Sigmoid colon (tissue), 7 donors: ENCODE data around the gene LAMA4. TPM values are rescaled to one million over a fixed set of nuclear protein-coding genes. Genes with fewer than 3 reads are reported as not detected.

Experiments
- DNase-seq: peaks from one replicate; pipeline ENCODE4 v3.0.0-alpha.2; 2019
- H3K27ac ChIP-seq, 4 donors: fragments of 200-600 bp; sonication (generic); one replicate each; pipeline ENCODE4 v1.5.1; 2016 to 2019; ENCODE audit warnings: mild to moderate bottlenecking in 1 of 4
- H3K27me3 ChIP-seq, 3 donors: fragments of 200-600 bp; sonication (generic); one replicate each; pipeline ENCODE4 v1.5.1; 2019; ENCODE audit warnings: mild to moderate bottlenecking in 1 of 3
- H3K36me3 ChIP-seq, 4 donors: fragments of 200-600 bp; sonication (generic); one replicate each; pipeline ENCODE4 v1.5.1; 2016 to 2019
- H3K4me1 ChIP-seq, 4 donors: fragments of 200-600 bp; sonication (generic); one replicate each; pipeline ENCODE4 v1.5.1; 2017 to 2019
- H3K4me3 ChIP-seq, 4 donors: fragments of 200-600 bp; sonication (generic); one replicate each; pipeline ENCODE4 v1.5.1; 2017 to 2019; ENCODE audit warnings: mild to moderate bottlenecking in 2 of 4, moderate library complexity in 1 of 4
- H3K9me3 ChIP-seq, 4 donors: fragments of 200-600 bp in 3 of 4; sonication (generic) in 3 of 4; one replicate each; pipeline versions ENCODE4 v1.5.1 to v1.6.1; 2013 to 2019
- EP300 ChIP-seq, 4 donors: sonication (generic); formaldehyde crosslinking; IDR thresholded peaks; one replicate each; pipeline ENCODE4 v1.6.1; 2017; ENCODE audit warnings: antibody characterized with exemption in 4 of 4
- POLR2A ChIP-seq, 2 donors: fragments of 450-650 bp; IDR thresholded peaks; one replicate each; pipeline ENCODE4 v1.6.1; 2016; ENCODE audit warnings: antibody characterized with exemption in 2 of 2, mild to moderate bottlenecking in 2 of 2, moderate library complexity in 2 of 2
- POLR2AphosphoS5 ChIP-seq, 4 donors: sonication (generic); formaldehyde crosslinking; IDR thresholded peaks; one replicate each; pipeline ENCODE4 v1.6.1; 2017; ENCODE audit warnings: antibody characterized with exemption in 4 of 4
- WGBS, 2 donors: extraction: QIAGEN DNeasy Blood & Tissue Kit; methylation state at CpG; one replicate each; pipeline ENCODE4 v1.1.7; 2013; 5-methylcytosine and 5-hydroxymethylcytosine counted together
- intact Hi-C: fragments of 100-400 bp; cut with DNase I; formaldehyde crosslinking; loops from one replicate; pipeline ENCODE4 v1.15.1; 2023
- polyA plus RNA-seq, 3 donors: library from polyadenylated mRNA; stranded (reverse); fragments of 200-250 nt; gene quantifications; one replicate each; pipeline ENCODE4 v1.2.3, GENCODE V29; 2013
- total RNA-seq, 4 donors: library from RNA; depleted of rRNA; stranded (reverse); fragments of >200 nt; gene quantifications; one replicate each; pipeline ENCODE4 v1.1.0, GENCODE V29; 2016
- TF ChIP-seq, protein P1 (sequence below), 4 experiments: fragments of 450-650 bp in 3 of 4; fragments of 200-600 bp in 1 of 4; IDR thresholded peaks; one replicate each; pipeline ENCODE4 v1.5.1; 2016 to 2019; ENCODE audit warnings: antibody characterized with exemption in 4 of 4, mild to moderate bottlenecking in 3 of 4, moderate library complexity in 2 of 4
- donor health status: healthy with polysubstance abuse.
- donor health status: Bipolar disorder and iron deficiency.
- donor health status: healthy.

Gene LAMA4
- total and polyA plus RNA-seq, 7 donors = 6.9 to 225 (median 95.3) TPM

DNA sequence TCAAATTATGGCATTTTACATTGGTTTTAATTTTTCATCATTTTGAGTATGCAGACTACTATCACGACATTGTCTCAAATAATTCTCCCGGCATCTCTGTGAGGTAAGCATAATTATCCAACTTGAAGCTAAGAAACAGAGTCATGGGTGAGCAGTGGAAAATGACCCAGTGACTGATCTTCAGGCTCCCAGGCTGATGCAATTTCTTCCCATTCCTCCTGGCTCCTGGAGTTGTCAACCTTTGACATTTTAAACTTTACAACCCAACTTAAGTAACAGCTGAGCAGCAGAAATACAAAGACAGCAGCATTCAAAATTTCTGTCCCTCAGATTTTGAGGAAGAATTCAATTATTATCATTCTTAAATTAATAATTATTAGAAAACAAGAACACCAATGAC is 13.7 kb upstream of the LAMA4 start:
- peaks cover 0 to 20% (median 14%) of the 10 kb centered on the region in 4 donors for H3K4me1 ChIP-seq
- no peak overlapping the region for H3K4me3 ChIP-seq
- H3K27me3 ChIP-seq = no peaks in the 10 kb centered on the region
- H3K9me3 ChIP-seq = no peaks in the 10 kb centered on the region
- no peak for DNase-seq
- H3K36me3 ChIP-seq = no peaks in the 10 kb centered on the region
- WGBS, 2 donors = 92 to 96% methylated on average over 2 of the region's 2 CpGs
- intact Hi-C loops = loop anchor here (5.0 kb wide), 1 partner anchor 86 kb away; no protein-coding TSS in a partner anchor
- TF ChIP-seq, protein P1, sequence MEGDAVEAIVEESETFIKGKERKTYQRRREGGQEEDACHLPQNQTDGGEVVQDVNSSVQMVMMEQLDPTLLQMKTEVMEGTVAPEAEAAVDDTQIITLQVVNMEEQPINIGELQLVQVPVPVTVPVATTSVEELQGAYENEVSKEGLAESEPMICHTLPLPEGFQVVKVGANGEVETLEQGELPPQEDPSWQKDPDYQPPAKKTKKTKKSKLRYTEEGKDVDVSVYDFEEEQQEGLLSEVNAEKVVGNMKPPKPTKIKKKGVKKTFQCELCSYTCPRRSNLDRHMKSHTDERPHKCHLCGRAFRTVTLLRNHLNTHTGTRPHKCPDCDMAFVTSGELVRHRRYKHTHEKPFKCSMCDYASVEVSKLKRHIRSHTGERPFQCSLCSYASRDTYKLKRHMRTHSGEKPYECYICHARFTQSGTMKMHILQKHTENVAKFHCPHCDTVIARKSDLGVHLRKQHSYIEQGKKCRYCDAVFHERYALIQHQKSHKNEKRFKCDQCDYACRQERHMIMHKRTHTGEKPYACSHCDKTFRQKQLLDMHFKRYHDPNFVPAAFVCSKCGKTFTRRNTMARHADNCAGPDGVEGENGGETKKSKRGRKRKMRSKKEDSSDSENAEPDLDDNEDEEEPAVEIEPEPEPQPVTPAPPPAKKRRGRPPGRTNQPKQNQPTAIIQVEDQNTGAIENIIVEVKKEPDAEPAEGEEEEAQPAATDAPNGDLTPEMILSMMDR (IDR thresholded peaks at IDR 0.05) = no peak
- TF ChIP-seq POLR2A (IDR thresholded peaks at IDR 0.05) (no peak), EP300 (IDR thresholded peaks at IDR 0.05) (no peak), POLR2AphosphoS5 (IDR thresholded peaks at IDR 0.05) (no peak)
- H3K27ac ChIP-seq = peak overlapping the region; percentile 62 to 81 (median 77)

- 73 to 85% methylated on average over 7 of the region's 7 CpGs for WGBS, 2 donors
- Histone ChIP-seq H3K27ac (no peak overlapping the region), H3K4me1 (peaks cover 0 to 20% (median 14%) of the 10 kb centered on the region in 4 donors), H3K4me3 (no peak overlapping the region), H3K9me3 (no peaks in the 10 kb centered on the region), H3K27me3 (no peaks in the 10 kb centered on the region), H3K36me3 (no peaks in the 10 kb centered on the region)
- TF ChIP-seq POLR2AphosphoS5 (IDR thresholded peaks at IDR 0.05) = no peak
- TF ChIP-seq, protein P1 (IDR thresholded peaks at IDR 0.05) = no peak
- no peak for TF ChIP-seq EP300 (IDR thresholded peaks at IDR 0.05)
- TF ChIP-seq POLR2A (IDR thresholded peaks at IDR 0.05) = no peak
- intact Hi-C loops = loop anchor here (5.0 kb wide), 1 partner anchor 84 kb away; no protein-coding TSS in a partner anchor
- no peak for DNase-seq
Measured at GRCh38 chr6:112266331-112266730, 12.0 kb upstream of the LAMA4 start.

- no peaks in the 10 kb centered on the region for H3K27me3 ChIP-seq
- peaks cover 0 to 12% (median 10%) of the 10 kb centered on the region in 4 donors for H3K4me1 ChIP-seq
- intact Hi-C loops = no loop called here
- H3K4me3 ChIP-seq = no peak overlapping the region
- TF ChIP-seq, protein P1 (IDR thresholded peaks at IDR 0.05) = no peak
- TF ChIP-seq EP300 (IDR thresholded peaks at IDR 0.05) (no peak), POLR2AphosphoS5 (IDR thresholded peaks at IDR 0.05) (no peak), POLR2A (IDR thresholded peaks at IDR 0.05) (no peak)
- H3K9me3 ChIP-seq = no peaks in the 10 kb centered on the region
- no peak for DNase-seq
- H3K27ac ChIP-seq = no peak overlapping the region
- 69 to 78% methylated on average over 1 of the region's 1 CpG for WGBS, 2 donors
- no peaks in the 10 kb centered on the region for H3K36me3 ChIP-seq
Measured at GRCh38 chr6:112259337-112259675, 4.9 kb upstream of the LAMA4 start.

- no peak overlapping the region for H3K27ac ChIP-seq
- intact Hi-C loops = no loop called here
Measured at GRCh38 chr6:112258642-112259336, 4.4 kb upstream of the LAMA4 start.

More at GRCh38 chr6:112258642-112259336, 4.4 kb upstream of the LAMA4 start:
- H3K27me3 ChIP-seq = no peaks in the 10 kb centered on the region
- no peak for TF ChIP-seq POLR2A (IDR thresholded peaks at IDR 0.05)
- TF ChIP-seq POLR2AphosphoS5 (IDR thresholded peaks at IDR 0.05) = no peak
- TF ChIP-seq, protein P1 (IDR thresholded peaks at IDR 0.05) = no peak
- TF ChIP-seq EP300 (IDR thresholded peaks at IDR 0.05) = no peak
- H3K4me1 ChIP-seq = peaks cover 0 to 12% (median 10%) of the 10 kb centered on the region in 4 donors
- H3K9me3 ChIP-seq = no peaks in the 10 kb centered on the region
- DNase-seq = no peak
- no peaks in the 10 kb centered on the region for H3K36me3 ChIP-seq
- 86 to 89% methylated on average over 11 of the region's 11 CpGs for whole genome bisulfite sequencing, 2 donors
- H3K4me3 ChIP-seq = no peak overlapping the region
